Measurements from ENCODE around the gene OR5K3. TPM values are rescaled to one million over a fixed set of nuclear protein-coding genes. Genes with fewer than 3 reads are reported as not detected.

OR5K3 gene
- total RNA-seq, 1 donor, result not detected

- TF ChIP-seq, protein P1, sequence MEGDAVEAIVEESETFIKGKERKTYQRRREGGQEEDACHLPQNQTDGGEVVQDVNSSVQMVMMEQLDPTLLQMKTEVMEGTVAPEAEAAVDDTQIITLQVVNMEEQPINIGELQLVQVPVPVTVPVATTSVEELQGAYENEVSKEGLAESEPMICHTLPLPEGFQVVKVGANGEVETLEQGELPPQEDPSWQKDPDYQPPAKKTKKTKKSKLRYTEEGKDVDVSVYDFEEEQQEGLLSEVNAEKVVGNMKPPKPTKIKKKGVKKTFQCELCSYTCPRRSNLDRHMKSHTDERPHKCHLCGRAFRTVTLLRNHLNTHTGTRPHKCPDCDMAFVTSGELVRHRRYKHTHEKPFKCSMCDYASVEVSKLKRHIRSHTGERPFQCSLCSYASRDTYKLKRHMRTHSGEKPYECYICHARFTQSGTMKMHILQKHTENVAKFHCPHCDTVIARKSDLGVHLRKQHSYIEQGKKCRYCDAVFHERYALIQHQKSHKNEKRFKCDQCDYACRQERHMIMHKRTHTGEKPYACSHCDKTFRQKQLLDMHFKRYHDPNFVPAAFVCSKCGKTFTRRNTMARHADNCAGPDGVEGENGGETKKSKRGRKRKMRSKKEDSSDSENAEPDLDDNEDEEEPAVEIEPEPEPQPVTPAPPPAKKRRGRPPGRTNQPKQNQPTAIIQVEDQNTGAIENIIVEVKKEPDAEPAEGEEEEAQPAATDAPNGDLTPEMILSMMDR (IDR thresholded peaks at IDR 0.05; ENCODE audit: insufficient read depth, low read length), result no peak
- no peak overlapping the region for H3K4me3 ChIP-seq (ENCODE audit: low read depth, low read length)
- no peak for DNase-seq (ENCODE audit: low read depth)
Observed at GRCh38 chr3:98404010-98404409, 13.5 kb downstream of the OR5K3 start.

GRCh38 chr3:98406034-98406433, 15.6 kb downstream of the OR5K3 start:
- no peak overlapping the region for H3K4me3 ChIP-seq (ENCODE audit: low read depth, low read length)
- TF ChIP-seq, protein P1 (IDR thresholded peaks at IDR 0.05; ENCODE audit: insufficient read depth, low read length), result no peak
- no peak for DNase-seq (ENCODE audit: low read depth)

- TF ChIP-seq, protein P1 (IDR thresholded peaks at IDR 0.05; ENCODE audit: insufficient read depth, low read length), result no peak
- no peak overlapping the region for H3K4me3 ChIP-seq (ENCODE audit: low read depth, low read length)
- DNase-seq (ENCODE audit: low read depth), result no peak
Observed at GRCh38 chr3:98432575-98432974, 42.1 kb downstream of the OR5K3 start.

DNA sequence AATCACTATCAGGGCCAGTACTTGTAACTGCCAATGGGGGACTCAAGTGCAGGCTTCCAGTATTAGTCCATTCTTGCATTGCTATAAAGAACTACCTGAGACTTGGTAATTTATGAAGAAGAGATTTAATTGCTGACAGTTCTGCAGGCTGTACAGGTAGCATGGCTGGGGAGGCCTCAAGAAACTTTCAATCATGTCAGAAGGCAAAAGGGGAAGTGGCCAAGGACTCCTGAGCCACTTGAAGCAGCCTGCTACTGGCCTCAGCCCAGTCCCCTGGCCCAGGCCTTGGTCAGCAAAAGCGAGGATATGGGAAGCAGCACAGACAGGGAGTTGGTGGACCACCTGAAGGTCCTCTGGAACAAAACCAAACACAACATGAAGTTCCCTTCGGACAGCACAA, 43.3 kb downstream of the OR5K3 start:
- TF ChIP-seq, protein P1 (IDR thresholded peaks at IDR 0.05; ENCODE audit: insufficient read depth, low read length), result no peak
- no peak for DNase-seq (ENCODE audit: low read depth)
- no peak overlapping the region for H3K4me3 ChIP-seq (ENCODE audit: low read depth, low read length)

GRCh38 chr3:98434412-98434811, 43.9 kb downstream of the OR5K3 start:
- DNase-seq (ENCODE audit: low read depth), result no peak
- TF ChIP-seq, protein P1 (IDR thresholded peaks at IDR 0.05; ENCODE audit: insufficient read depth, low read length), result no peak

DNA sequence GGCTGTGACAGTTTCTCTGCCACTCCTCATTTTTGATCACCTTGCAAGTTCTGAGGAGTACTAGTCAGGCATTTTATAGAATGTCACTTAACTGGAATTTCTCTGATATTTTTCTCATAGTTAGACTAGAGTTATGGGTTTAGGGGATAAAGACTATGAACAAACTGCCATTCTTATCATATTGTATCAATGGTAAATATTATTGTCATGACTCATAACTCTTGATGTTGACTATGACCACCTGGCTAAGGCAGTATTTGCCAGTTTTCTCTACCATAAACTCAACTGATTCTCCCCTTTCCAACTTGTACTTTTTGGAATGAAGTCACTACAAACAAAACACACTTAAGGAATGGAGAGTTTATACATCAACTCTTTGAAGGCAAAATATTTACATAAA, 49.8 kb downstream of the OR5K3 start:
- TF ChIP-seq, protein P1 (IDR thresholded peaks at IDR 0.05; ENCODE audit: insufficient read depth, low read length), result no peak
- H3K4me3 ChIP-seq (ENCODE audit: low read depth, low read length), result no peak overlapping the region
- no peak for DNase-seq (ENCODE audit: low read depth)

More at GRCh38 chr3:98434412-98434811, 43.9 kb downstream of the OR5K3 start:
- H3K4me3 ChIP-seq (ENCODE audit: low read depth, low read length), result no peak overlapping the region

Other genes with a start within 250 kb of the OR5K3 start
- not detected in 2 replicates for gene OR5H14, start 243.2 kb upstream of the OR5K3 start, total RNA-seq (ENCODE audit: low replicate concordance)
- not detected in 2 replicates for gene OR5H15, start 224.0 kb upstream of the OR5K3 start, total RNA-seq (ENCODE audit: low replicate concordance)
- not detected in 2 replicates for gene OR5H6, start 126.4 kb upstream of the OR5K3 start, total RNA-seq (ENCODE audit: low replicate concordance)
- not detected in 2 replicates for gene OR5H2, start 108.2 kb upstream of the OR5K3 start, total RNA-seq (ENCODE audit: low replicate concordance)
- not detected in 2 replicates for gene OR5K4, start 36.8 kb upstream of the OR5K3 start, total RNA-seq (ENCODE audit: low replicate concordance)
- 0.57 TPM in 1 of 2 replicates, not detected in the other for gene OR5K1, start 72.5 kb downstream of the OR5K3 start, total RNA-seq (ENCODE audit: low replicate concordance)
- gene OR5K2, start 107.0 kb downstream of the OR5K3 start, total RNA-seq (ENCODE audit: low replicate concordance), result not detected in 2 replicates
- gene CLDND1, start 132.2 kb downstream of the OR5K3 start, total RNA-seq (ENCODE audit: low replicate concordance), result 65.2 and 88.0 TPM in 2 replicates
- not detected in 2 replicates for gene GPR15, start 141.3 kb downstream of the OR5K3 start, total RNA-seq (ENCODE audit: low replicate concordance)
- 22.6 and 57.5 TPM in 2 replicates for gene CPOX, start 202.9 kb downstream of the OR5K3 start, total RNA-seq (ENCODE audit: low replicate concordance)

Data from fibroblast of the aortic adventitia (primary cell).